GM18951 (cell line): ENCODE data around the gene ARPC1A.

Source experiments
- POLR2A ChIP-seq: IDR thresholded peaks from 4 replicates; pipeline ENCODE4 v1.6.1; 2011; ENCODE audit warnings: mild to moderate bottlenecking; ENCODE audit not compliant: insufficient read length, insufficient read depth; ENCODE audit errors: extremely low read depth
- in situ Hi-C: fragments of 300-500 bp; cut with MboI; formaldehyde crosslinking; loops from one replicate; pipeline ENCODE4 v1.12.0; 2022; ENCODE audit warnings: low sequenced_read_pairs, mixed read lengths, inconsistent platforms; ENCODE audit not compliant: unreplicated experiment

Gene ARPC1A

DNA sequence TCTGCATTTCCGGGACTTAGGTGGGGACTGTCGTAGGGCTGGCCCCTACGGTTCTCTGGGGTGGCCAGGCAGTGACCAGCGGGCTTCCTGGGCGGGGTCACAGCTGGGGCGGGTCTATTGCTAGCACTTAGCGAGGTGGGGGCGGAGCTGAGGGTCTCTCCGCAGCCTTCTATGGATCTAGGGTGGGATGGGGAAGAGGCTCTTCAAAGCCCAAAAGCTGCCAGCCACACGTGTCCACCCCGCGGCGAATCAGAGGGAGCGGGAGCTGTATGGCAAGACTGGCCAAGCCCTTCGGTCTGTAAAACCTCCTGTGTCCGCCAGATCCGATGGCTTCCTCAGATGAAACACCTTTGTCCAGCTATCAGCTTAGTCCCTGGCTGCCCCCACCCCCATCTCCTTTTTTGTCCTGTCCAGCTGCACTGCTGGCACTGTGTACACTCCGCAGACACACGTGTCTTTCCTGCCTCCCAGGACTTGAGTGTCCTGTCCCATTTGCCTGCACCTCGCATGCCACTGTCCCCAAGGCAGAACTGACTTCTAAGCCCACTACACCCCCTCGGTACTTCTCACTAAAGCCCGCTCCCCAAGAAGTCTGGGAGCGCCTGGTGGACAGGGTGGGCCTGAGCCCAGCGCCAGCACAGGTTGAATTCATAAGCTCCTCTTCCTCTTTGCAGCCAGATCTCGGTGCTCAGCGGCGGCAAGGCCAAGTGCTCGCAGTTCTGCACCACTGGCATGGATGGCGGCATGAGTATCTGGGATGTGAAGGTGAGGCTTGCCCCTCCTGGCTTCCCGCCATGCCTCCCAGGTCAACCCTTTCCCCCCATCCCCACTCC lies 67.9 kb downstream of the ARPC1A start:
- in situ Hi-C loops = no loop called here
- TF ChIP-seq POLR2A = peak; percentile 25

DNA sequence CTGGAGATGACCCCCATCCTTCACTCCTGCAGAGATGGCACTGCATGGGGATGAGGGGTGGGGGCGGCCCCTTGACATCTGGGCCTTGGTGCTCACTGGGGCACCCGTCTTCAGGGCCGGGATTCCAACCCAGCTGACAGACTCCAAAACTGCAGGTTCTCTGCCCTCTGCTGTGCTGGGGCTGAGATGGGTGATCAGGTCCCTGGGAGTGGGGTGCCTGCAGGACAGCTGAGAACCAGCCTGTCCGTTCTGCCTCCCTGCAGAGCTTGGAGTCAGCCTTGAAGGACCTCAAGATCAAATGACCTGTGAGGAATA lies 68.4 kb downstream of the ARPC1A start:
- in situ Hi-C loops = no loop called here
- no peak for TF ChIP-seq POLR2A

DNA sequence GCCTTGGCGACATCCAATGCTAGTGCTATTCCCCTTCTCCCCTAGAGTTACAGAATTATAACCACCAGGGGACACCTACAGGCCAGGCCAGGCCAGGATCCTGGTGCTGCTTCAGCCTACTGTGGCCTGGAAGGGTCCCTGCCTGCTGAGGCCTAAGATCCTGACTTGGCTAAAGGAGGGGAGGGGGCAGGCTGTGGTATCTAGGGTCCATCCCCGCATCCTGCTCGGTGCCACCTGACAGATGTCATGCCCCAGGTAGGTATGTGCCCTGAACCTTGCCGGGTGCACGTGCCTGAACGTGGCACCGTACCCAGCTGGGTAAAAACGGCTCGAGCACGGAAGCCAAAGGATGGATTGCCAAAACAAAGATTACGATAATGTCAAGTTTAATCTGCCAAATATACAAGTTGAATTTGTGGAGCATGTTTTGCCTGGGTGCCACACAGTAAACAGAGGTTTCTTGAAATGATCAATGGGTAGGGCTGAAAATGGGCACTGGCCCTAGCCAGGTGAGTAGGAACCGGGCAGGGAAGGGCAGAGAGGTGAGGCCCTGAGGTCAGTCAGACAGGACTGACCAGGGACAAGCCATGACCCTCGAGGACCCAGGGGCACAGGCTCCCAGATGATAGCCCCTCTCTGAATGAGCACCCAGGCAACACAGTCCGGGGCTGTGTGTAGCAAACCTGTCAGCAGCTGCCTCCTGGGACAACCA lies 70.1 kb downstream of the ARPC1A start:
- in situ Hi-C loops = no loop called here
- no peak for TF ChIP-seq POLR2A

DNA sequence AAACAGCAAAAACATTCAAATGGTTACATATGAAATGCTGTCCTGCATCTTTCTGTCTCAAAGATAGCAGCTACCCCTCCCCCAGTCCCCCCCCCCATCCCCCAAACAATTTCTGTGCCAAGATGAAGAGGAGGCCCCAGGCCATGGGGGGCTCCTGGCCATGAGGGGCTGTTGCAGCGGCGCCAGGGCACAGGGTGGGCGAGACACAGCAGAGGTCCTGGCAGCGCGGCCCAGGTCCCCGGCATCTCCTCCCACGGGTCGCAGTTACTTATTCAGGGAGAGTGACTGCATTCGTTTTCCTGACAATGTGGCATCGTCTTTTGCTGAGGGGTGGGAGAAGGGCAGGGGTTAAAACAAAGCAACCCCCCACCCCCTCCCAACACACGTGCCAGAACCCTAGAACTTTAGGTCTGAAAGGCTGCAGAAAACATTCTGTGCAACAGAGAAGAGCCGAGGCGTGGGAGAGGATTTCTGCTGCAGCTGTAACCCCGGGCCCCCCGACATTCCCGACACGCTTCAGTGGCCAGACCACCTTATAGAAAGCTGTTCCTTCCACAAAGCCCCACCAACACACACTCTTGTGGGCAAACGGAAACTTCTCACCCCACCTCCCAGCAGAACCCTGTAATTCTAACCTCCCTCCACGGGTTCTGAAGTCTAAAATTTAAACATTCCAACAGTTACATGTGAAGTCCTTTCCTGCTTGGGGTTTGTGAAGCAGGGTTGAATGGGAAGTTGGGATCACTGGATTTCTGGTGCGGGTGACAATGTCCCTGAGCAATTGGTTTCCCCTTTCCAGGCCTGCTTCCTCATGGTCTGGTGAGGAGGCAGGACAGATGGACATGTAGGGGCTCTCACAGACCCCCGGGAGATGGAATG lies 71.0 kb downstream of the ARPC1A start:
- in situ Hi-C loops = no loop called here

DNA sequence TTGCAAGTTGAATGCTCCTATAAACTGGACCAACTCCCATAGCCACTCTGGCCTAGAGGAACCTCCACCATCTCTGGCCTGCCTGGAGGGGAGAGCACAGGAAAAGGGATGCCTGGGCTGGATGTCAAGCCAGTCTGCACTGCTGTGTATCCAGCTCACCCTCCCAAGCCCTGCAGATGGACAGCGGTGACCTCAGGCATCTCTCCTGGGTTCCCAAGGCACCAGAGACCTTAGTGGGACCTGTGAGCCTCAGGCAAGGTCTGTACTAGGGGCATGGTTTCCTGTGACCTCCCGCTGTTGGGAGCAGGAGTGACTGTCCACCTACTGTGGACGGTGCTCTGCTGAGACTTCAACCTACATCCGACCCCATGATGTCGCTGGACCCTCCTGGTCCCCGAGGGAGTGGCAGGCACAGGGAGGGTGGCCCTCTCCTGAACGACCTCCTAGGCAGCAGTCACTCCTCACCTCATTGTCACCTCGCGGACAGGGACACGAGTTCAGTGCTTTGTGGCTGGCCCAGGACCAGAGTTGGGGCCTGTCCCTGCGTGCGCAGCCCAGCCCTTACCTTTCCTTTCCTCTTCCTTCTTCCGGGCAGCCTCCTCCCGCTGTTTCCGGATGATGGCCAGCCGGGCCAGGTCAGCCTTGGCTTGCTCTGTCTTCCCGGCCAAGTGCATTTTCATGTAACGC lies 71.7 kb downstream of the ARPC1A start:
- in situ Hi-C loops = no loop called here
- TF ChIP-seq POLR2A = peak; percentile 21

More for the DNA sequence above, 71.0 kb downstream of the ARPC1A start:
- TF ChIP-seq POLR2A = peak; percentile 7

DNA sequence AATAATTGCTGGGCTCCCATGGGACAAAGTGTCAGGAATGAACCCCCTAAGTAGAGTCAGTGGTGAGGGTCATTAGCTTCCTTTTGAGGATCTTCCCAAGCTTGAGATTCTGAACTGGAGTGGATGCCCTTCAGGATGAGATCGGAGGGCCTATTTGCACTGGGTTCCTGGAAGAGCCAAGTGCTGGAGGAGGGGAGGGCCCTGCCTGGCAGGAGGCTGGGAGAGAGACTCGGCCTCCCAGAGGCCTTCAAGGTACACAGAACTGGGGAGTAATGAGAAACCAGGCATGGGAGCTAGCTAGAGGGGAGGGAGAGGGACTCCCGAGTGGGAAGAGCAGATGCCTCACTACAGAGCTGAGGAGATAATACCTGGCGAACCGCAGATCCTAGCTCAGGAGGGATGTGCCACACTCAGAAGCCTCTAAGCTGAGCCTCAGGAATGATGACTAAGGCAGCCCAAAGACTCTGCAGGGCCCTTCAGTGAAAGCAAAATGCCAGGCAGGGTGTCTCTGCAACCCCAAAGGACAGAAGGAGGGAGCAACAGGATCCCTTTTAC lies 73.3 kb downstream of the ARPC1A start:
- in situ Hi-C loops = no loop called here

DNA sequence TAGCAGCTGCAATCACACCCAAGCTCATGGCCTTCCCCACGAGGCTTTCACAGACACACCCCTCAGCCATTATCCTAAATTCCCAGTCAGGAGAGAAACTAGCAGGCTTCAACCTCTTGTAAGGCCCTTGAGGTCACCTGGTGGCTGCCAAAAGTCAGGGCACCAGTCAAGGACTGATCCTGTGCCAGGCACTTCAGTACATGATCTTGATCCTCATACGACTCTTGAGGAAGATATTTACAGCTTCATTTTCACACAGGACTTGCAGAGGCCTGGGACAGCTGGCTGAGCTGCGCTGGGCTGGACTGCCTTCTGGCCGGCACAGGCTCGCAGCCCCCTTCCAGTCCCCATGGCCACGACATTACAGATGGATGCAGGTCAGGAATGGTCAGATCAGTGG lies 73.9 kb downstream of the ARPC1A start:
- TF ChIP-seq POLR2A = no peak
- in situ Hi-C loops = no loop called here

More for the DNA sequence above, 73.3 kb downstream of the ARPC1A start:
- TF ChIP-seq POLR2A = no peak

DNA sequence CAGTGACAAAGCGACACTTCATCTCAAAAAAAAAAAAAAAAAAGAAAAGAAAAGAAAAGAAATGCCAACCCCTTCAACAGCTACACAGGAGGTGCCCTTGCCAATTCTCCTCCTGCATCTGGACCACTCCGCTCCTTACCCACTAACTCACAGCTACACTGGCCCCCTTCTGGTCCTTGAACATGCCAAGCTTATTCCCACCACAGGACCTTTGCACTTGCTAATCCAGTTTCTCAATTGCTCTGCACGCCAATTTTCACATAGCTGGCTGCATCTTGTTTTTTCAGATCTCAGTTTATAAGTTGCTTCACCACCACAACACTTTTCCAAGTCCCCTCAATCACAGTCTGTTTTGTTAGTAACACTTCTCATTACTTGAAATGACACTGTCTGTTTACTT lies 77.2 kb downstream of the ARPC1A start:
- in situ Hi-C loops = no loop called here

DNA sequence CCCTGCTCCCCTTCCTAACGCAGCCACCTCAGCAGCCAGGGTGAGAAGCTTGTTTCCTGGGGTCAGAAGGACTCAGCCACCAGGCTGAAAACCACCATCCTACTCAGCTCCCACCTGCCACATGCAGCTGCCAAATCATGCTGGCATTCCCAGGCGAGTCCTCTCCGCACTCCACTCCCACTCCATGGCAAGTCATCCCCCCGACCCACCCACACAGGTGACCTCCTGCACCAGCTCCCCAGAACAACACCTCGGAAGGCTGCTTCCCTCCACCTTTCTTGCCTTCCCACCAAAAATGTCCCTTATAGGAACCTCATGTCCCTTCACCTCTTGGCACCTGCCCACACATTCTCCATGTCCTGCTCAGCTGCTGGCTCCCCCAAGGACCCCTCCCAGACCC lies 78.1 kb downstream of the ARPC1A start:
- TF ChIP-seq POLR2A = no peak
- in situ Hi-C loops = no loop called here

More for the DNA sequence above, 77.2 kb downstream of the ARPC1A start:
- TF ChIP-seq POLR2A = no peak

DNA sequence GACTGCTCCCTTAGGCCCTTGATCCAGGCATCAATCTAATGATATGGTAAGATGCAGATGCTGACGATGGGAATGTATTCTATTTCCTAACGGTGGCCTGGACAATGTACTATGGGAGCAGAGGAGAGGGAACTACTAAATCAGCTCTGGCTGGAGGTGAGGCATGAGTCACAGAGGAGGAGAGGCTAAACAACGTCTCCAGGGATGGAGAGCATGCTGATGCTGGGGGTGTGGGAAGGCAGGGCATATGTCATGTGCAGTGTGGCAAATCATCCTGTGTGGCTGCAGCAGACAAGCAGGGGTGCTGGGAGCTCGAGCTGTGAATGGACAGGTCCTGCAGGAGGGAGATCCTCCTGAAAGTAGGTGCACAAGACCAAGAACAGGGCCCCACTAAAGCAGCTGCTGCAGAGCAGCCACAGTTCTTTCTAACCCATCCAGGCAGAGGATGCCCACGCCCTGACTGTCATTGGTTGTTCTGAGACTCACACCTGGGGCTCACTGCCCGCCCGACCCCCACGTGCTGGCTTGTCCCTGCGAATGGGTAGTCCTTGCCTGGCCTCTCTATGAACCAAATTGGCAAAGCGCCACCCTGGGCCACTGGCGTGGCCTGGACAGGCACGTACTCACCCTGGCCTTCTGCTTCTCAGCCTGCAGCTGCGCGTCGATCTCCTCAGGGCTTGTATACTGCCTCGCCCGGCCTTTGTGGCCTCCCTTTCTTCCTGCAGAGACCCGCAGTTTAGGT lies 78.7 kb downstream of the ARPC1A start:
- in situ Hi-C loops = no loop called here
- TF ChIP-seq POLR2A = no peak

DNA sequence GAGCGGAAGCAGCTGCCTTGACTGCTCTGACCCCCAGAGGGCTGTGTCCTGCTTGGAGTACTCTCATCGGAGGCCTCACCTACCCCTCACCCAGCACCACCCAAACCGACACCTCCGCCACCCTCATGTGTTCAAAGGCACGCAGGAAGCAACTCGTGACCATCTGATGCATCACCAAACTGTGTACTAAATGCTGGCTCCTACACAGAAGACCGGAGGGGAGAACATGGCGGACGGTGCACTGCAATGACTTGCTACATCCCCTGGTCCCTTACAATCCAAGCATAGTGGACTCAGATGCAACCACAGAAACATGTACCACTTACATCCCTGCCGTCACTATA lies 79.3 kb downstream of the ARPC1A start:
- in situ Hi-C loops = no loop called here
- no peak for TF ChIP-seq POLR2A

DNA sequence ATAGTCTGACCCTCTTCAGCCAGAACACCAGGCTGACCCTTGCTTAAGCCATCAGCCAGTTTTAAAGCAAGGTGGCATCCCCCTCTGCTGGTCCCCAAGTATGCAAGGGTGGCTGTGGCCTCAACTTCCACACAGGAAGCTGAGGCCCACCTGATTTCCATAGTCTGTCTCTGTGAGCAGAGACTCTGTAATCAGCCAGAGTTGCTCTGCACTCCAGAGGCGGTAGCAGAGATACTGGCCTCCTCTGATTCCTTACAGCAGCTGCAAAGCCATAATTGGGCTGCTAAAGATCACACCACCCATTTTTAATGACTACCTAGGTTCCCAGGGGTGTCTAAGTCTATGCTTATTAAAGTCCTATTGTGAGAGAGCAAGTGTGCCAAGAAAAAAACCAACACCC lies 80.9 kb downstream of the ARPC1A start:
- TF ChIP-seq POLR2A = peak; percentile 23
- in situ Hi-C loops = no loop called here
